Astrocyte (in vitro differentiated cells and primary cell): Measurements from ENCODE around the gene LANCL2. TPM values are rescaled to one million over a fixed set of nuclear protein-coding genes. Genes with fewer than 3 reads are reported as not detected.
"Not testable (repeated sequence)": the region's sequence is repeated elsewhere in the genome, so short reads cannot be mapped to it uniquely, and the experiment has no call there.

Source experiments
- DNase-seq: peaks from one replicate; pipeline ENCODE4 v3.0.0-alpha.2; 2010; ENCODE audit warnings: low read depth
- FAIRE-seq: peaks from 2 replicates; lab custom pipeline; 2011; peaks lifted over from hg19 to GRCh38; lab: Jason Lieb, UNC
- H2AFZ ChIP-seq: 2 replicates; pipeline ENCODE4 v1.6.0; 2012; ENCODE audit warnings: low read depth, low read length, inconsistent platforms
- H3K27ac ChIP-seq: 2 replicates; pipeline ENCODE4 v1.5.1; 2011; ENCODE audit warnings: low read depth, low read length, inconsistent platforms
- H3K27me3 ChIP-seq: 2 replicates; pipeline ENCODE4 v1.6.0; 2011; ENCODE audit warnings: low read length, inconsistent platforms; ENCODE audit not compliant: insufficient read depth
- H3K36me3 ChIP-seq: 2 replicates; pipeline ENCODE4 v1.5.1; 2011; ENCODE audit warnings: low read length, inconsistent platforms; ENCODE audit not compliant: insufficient read depth
- H3K4me1 ChIP-seq: 2 replicates; pipeline ENCODE4 v1.5.1; 2011; ENCODE audit warnings: low read length, inconsistent platforms; ENCODE audit not compliant: insufficient read depth
- H3K4me2 ChIP-seq: 2 replicates; pipeline ENCODE4 v1.6.0; 2012; ENCODE audit warnings: low read length, inconsistent platforms
- H3K4me3 ChIP-seq: 2 replicates; pipeline ENCODE4 v1.5.1; 2011; ENCODE audit warnings: low read depth, mild to moderate bottlenecking, low read length, inconsistent platforms; ENCODE audit not compliant: insufficient read depth
- H3K79me2 ChIP-seq: 2 replicates; pipeline ENCODE4 v1.6.0; 2012; ENCODE audit warnings: mild to moderate bottlenecking, low read length, inconsistent platforms; ENCODE audit not compliant: insufficient read depth
- H3K9ac ChIP-seq: 2 replicates; pipeline ENCODE4 v1.6.0; 2012; ENCODE audit warnings: mild to moderate bottlenecking, low read length, inconsistent platforms
- H3K9me3 ChIP-seq: 2 replicates; pipeline ENCODE4 v1.5.1; 2012; ENCODE audit warnings: low read depth, mild to moderate bottlenecking, low read length, inconsistent platforms; ENCODE audit not compliant: insufficient read depth
- H4K20me1 ChIP-seq: 2 replicates; pipeline ENCODE4 v1.6.0; 2012; ENCODE audit warnings: low read length, inconsistent platforms; ENCODE audit not compliant: insufficient read depth
- H3K27ac Mint-ChIP-seq: one replicate; pipeline ENCODE4 v1.8.0; 2021; ENCODE audit warnings: mild to moderate bottlenecking, mixed read lengths; ENCODE audit not compliant: unreplicated experiment
- H3K27me3 Mint-ChIP-seq: one replicate; pipeline ENCODE4 v1.8.0; 2021; ENCODE audit warnings: low read depth, mixed read lengths; ENCODE audit not compliant: unreplicated experiment
- H3K36me3 Mint-ChIP-seq: one replicate; pipeline ENCODE4 v1.8.0; 2021; ENCODE audit warnings: low read depth, mixed read lengths; ENCODE audit not compliant: unreplicated experiment
- H3K4me1 Mint-ChIP-seq: one replicate; pipeline ENCODE4 v1.8.0; 2021; ENCODE audit warnings: low read depth, mixed read lengths; ENCODE audit not compliant: unreplicated experiment
- H3K4me3 Mint-ChIP-seq: one replicate; pipeline ENCODE4 v1.8.0; 2021; ENCODE audit warnings: mild to moderate bottlenecking, moderate library complexity, mixed read lengths; ENCODE audit not compliant: unreplicated experiment
- H3K9me3 Mint-ChIP-seq: one replicate; pipeline ENCODE4 v1.8.0; 2021; ENCODE audit warnings: mild to moderate bottlenecking, mixed read lengths; ENCODE audit not compliant: unreplicated experiment
- CTCF ChIP-seq: IDR thresholded peaks from 2 replicates; pipeline ENCODE4 v1.5.1; 2011; ENCODE audit warnings: low read depth, mild to moderate bottlenecking, inconsistent platforms, low read length, moderate library complexity; ENCODE audit not compliant: insufficient read depth
- EZH2 ChIP-seq: IDR thresholded peaks from 2 replicates; pipeline ENCODE4 v1.6.1; 2012; ENCODE audit warnings: mild to moderate bottlenecking, low read length, inconsistent platforms; ENCODE audit not compliant: insufficient read depth
- total RNA-seq: library from RNA; stranded (reverse); gene quantifications from 2 replicates; pipeline ENCODE4 v1.2.1, GENCODE V29; 2021

The LANCL2 gene
- total RNA-seq, 1 donor from 2014 or later: 35.9 TPM

- H2AFZ ChIP-seq: no peak overlapping the region
- no peaks in the 10 kb centered on the region for H4K20me1 ChIP-seq
- H3K27ac ChIP-seq: no peak overlapping the region
- peaks cover 11% of the 10 kb centered on the region for H3K4me1 Mint-ChIP-seq
- H3K9me3 ChIP-seq: no peaks in the 10 kb centered on the region
- H3K36me3 ChIP-seq: no peaks in the 10 kb centered on the region
- no peaks in the 10 kb centered on the region for H3K4me1 ChIP-seq
- H3K27me3 ChIP-seq: peaks cover 5% of the 10 kb centered on the region
- H3K36me3 Mint-ChIP-seq: no peaks in the 10 kb centered on the region
- H3K4me3 ChIP-seq: no peak overlapping the region
- no peak overlapping the region for H3K4me3 Mint-ChIP-seq
- no peak overlapping the region for H3K27ac Mint-ChIP-seq
- FAIRE-seq (no peak), DNase-seq (no peak)
- no peaks in the 10 kb centered on the region for H3K27me3 Mint-ChIP-seq
- no peak overlapping the region for H3K4me2 ChIP-seq
- H3K9me3 Mint-ChIP-seq: no peaks in the 10 kb centered on the region
- no peak for TF ChIP-seq CTCF
- no peak for TF ChIP-seq EZH2
- no peak overlapping the region for H3K9ac ChIP-seq
- H3K79me2 ChIP-seq: no peaks in the 10 kb centered on the region
Observed at GRCh38 chr7:55351263-55351662, 13.9 kb upstream of the LANCL2 start.

GRCh38 chr7:55352947-55353273 is 12.2 kb upstream of the LANCL2 start:
- not testable (repeated sequence) for H3K27me3 ChIP-seq, H3K9ac ChIP-seq, H3K4me1 ChIP-seq, H3K4me2 ChIP-seq, H3K27me3 Mint-ChIP-seq, H3K27ac Mint-ChIP-seq, H4K20me1 ChIP-seq, H3K9me3 Mint-ChIP-seq, H3K4me3 ChIP-seq, H3K36me3 Mint-ChIP-seq, FAIRE-seq, H3K36me3 ChIP-seq, H3K27ac ChIP-seq, H3K79me2 ChIP-seq, H2AFZ ChIP-seq, H3K9me3 ChIP-seq, DNase-seq, H3K4me3 Mint-ChIP-seq
- peaks cover 11% of the 10 kb centered on the region for H3K4me1 Mint-ChIP-seq

- Mint-ChIP-seq H3K36me3 (no peaks in the 10 kb centered on the region), H3K27ac (peak overlapping the region; percentile 12), H3K9me3 (no peaks in the 10 kb centered on the region), H3K4me1 (peaks cover 12% of the 10 kb centered on the region), H3K4me3 (no peak overlapping the region), H3K27me3 (peaks cover 2% of the 10 kb centered on the region)
- Histone ChIP-seq H3K4me2 (no peak overlapping the region), H3K9ac (no peak overlapping the region), H3K4me3 (no peak overlapping the region), H3K36me3 (no peaks in the 10 kb centered on the region), H3K9me3 (no peaks in the 10 kb centered on the region), H3K79me2 (no peaks in the 10 kb centered on the region), H3K27me3 (no peaks in the 10 kb centered on the region), H3K4me1 (peaks cover 5% of the 10 kb centered on the region), H3K27ac (no peak overlapping the region), H4K20me1 (no peaks in the 10 kb centered on the region), H2AFZ (no peak overlapping the region)
- DNase-seq (no peak), FAIRE-seq (no peak)
- TF ChIP-seq CTCF (no peak), EZH2 (no peak)
Observed at GRCh38 chr7:55360486-55360885, 4.7 kb upstream of the LANCL2 start.
